Activated CD4-positive, CD25-positive, alpha-beta regulatory T cell (primary cell): ENCODE results near the gene NANS.
A peak's percentile ranks its signal among the peaks of the same experiment; 100 is the strongest.
"Not testable (repeated sequence)": the region's sequence is repeated elsewhere in the genome, so short reads cannot be mapped to it uniquely, and the experiment has no call there.

ENCODE experiments used
- DNase-seq, 4 experiments: peaks; one replicate each; lab custom pipeline; 2025; lab: John Stamatoyannopoulos, UW

Gene NANS

DNA sequence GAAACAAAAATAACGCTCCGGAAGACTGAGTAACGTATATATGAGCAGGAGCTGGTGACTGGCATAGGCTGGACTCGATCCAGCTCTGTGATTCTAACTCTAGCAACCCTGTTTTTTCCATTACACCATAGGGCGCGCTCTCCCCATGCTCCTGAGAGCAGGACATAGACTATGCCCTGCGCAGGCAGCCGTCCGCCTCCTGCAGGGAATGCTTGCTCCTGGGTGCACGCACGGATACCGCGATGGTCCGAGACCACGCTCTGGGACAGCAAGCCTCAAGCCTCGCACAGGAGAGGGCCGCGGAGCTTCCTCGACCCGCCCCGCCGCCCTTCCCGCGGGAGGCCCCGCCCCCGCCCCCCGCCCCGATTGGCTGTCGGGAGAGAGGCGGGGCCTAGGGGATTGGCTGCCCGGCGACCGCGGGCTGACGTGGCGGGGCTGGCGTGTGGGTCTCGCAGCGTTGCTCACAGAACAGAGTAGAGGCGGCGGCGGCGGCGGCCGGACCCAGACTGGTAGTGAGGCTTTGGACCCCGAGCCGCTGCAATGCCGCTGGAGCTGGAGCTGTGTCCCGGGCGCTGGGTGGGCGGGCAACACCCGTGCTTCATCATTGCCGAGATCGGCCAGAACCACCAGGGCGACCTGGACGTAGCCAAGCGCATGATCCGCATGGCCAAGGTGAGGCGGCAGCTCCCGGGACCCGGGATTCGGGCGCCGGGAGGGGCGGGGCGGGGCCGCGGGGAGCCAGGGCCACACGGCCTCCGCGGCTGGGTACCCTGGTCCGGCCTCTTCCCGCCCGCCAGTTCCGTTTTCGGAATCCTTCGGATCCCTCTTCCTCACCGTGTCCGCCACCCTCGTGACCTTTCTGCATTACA is at the start of gene NANS:
Gene NANS, plus strand, starts transcription at position 464 of the 869 bp plus-strand sequence. Its CDS starts 77 bp downstream, at position 541.
- peak; percentile 84 to 92 (median 86) for DNase-seq

GRCh38 chr9:98007251-98007928 is 49.1 kb upstream of the NANS start:
- no peak for DNase-seq

- DNase-seq, result no peak
Observed at GRCh38 chr9:98008764-98009163, 47.8 kb upstream of the NANS start.

DNA sequence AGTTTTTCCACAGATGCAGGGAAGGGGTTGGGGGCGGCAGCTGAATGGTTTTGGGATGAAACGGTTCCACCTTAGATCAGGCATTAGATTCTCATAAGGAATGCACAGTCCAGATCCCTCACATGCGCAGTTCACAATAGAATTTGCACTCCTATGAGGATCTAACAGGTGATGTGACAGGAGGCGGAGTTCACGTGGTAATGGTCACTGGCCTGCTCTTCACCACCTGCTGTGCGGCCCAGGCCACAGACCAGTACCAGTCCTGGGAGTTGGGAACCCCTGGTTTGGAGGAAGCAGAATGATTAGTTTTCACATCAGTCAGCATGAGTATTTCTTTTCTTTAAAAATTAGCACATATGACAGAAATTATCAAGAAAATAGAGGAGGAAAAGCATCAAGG is 47.1 kb upstream of the NANS start:
- DNase-seq, result no peak

- DNase-seq, result no peak
Observed at GRCh38 chr9:98009936-98010335, 46.6 kb upstream of the NANS start.

- DNase-seq, result no peak
Observed at GRCh38 chr9:98010445-98010844, 46.1 kb upstream of the NANS start.

GRCh38 chr9:98011122-98011521 is 45.4 kb upstream of the NANS start:
- no peak for DNase-seq

DNA sequence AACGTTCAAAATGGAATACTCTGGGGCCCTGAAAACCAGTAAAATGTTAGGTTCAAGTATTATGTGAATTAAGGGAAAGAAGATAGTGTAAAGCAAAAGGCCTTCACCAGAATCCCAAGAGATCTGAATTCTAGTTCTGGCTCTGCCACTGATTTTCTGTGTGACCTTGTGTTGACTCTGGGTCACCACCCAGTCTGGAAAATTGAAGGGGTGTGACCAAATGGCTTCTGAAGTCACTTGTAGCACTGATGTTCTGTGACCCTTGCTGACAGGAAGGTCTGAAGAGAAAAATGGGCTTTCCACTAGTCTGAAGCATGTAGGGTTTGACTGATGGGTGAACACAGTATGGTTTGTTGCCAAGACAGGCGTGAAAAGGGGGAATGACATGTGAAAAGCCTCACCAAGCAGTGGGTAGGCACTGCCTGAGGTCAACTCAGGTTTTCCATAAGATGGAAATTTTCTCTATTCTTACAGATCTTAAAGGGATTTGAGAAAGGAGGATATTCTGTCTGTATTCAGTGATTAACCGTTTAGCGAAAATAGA is 40.3 kb upstream of the NANS start:
- DNase-seq, result no peak

- no peak for DNase-seq
Observed at GRCh38 chr9:98017306-98017705, 39.2 kb upstream of the NANS start.

GRCh38 chr9:98018347-98018746 is 38.2 kb upstream of the NANS start:
- DNase-seq, result no peak

DNA sequence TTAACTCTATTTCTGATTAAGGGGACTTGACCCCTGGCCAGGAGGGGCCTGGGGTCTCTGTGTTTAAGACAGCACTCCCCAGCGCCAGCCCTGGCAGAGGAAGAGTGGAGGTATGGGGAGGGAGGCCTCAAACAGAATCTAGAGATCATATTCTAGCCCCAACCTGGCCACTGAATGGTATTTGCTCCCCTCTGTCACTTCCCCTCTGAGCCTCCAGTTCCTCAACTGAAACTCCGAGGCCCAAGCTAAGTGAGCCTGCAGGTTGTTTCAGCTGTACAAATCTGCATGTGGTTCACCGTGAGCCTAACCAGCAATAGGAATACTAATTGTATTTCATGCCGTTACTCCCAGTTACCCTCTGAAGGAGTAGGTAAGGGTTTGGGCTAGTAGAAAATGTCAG is 37.4 kb upstream of the NANS start:
- no peak for DNase-seq

- not testable (repeated sequence) for DNase-seq
Observed at GRCh38 chr9:98019869-98020268, 36.7 kb upstream of the NANS start.

- no peak for DNase-seq
Observed at GRCh38 chr9:98020476-98021145, 35.9 kb upstream of the NANS start.

GRCh38 chr9:98021306-98022040 is 35.1 kb upstream of the NANS start:
- DNase-seq, result no peak

DNA sequence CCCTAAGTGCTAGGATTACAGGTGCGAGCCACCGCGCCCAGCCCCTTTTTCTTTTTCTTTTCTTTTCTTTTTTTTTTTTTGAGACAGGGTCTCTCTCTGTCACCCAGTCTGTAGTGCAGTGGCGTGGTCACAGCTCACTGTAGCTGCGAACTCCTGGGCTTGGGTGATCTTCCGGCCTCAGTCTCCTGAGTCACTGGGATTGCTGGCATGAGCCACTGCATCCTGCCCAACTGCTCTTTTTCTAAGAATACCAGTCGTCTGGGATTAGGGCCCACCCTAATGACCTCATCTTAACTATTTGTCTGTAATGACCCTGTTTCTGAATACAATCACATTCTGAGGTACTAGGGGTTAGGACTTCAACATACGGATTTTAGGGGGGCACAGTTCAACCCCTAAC is 34.1 kb upstream of the NANS start:
- DNase-seq, result no peak

DNA sequence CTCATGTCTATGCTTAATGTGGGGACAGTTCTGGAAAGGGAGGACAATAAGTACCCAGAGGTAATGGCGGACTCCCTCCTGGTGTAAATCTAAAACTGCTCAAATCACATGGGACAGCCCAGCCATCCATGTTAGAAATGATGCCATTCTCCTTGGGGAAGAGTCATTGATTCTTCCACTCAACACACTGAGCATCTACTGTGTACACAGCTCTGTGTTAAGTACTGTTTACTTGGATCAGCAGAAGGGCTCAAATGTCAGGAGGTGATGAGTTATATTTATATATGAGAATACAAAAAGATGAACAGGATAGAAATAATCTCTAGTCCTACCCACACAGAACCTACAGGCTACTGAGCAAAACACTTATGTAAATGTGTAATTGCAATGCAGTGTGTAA is 31.8 kb upstream of the NANS start:
- no peak for DNase-seq

DNA sequence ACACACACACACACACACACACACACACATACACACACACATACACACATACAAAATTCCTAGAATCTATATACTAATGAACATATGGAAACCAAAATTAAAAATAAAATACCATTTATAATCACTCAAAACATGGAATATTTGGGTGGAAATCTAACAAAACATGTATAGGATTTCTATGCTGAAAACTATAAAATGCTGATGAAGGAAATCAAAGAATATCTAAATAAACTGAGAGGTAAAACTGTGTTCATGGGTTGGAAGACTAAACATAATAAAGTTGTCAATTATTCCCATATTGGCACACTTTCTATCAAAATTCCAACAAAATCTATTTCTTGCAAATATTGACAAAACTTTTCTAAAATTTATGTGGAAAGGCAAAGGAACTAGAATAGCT is 25.4 kb upstream of the NANS start:
- DNase-seq, result no peak

- no peak for DNase-seq
Observed at GRCh38 chr9:98031935-98032334, 24.6 kb upstream of the NANS start.

- peak; percentile 79 to 93 (median 86) for DNase-seq
Observed at GRCh38 chr9:98034593-98035546, 21.7 kb upstream of the NANS start.

- no peak for DNase-seq
Observed at GRCh38 chr9:98037357-98037756, 19.2 kb upstream of the NANS start.

DNA sequence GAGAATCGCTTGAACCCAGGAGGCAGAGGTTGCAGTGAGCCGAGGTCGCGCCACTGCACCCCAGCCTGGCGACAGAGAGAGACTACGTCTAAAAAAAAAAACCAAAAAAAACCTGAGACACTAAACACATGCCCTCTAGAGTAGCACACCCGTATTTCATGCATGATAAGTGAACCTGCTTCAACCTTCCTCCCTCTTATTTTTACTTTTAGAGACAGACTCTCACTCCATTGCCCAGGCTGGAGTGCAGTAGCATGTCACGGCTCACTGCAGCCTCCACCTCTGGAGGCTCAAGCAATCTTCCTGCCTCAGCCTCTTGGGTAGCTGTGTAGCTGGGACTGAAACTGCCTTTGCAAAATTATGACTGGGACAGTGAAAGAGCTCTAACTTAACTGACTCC is 17.6 kb upstream of the NANS start:
- no peak for DNase-seq
